IPS-18c (cell line): ENCODE data around the gene TRIAP1.
"Not testable (repeated sequence)": the region's sequence is repeated elsewhere in the genome, so short reads cannot be mapped to it uniquely, and the experiment has no call there.

Source experiments
- H3K4me3 ChIP-seq: 2 replicates; pipeline ENCODE4 v1.7.0; 2013; ENCODE audit warnings: low read depth, mild to moderate bottlenecking, low read length, moderate library complexity; ENCODE audit not compliant: insufficient read depth
- H3K9me3 ChIP-seq: one replicate; pipeline ENCODE4 v1.6.1; 2013; ENCODE audit warnings: mild to moderate bottlenecking, low read length, moderate library complexity; ENCODE audit not compliant: control insufficient read depth, insufficient read depth

TRIAP1 gene

DNA sequence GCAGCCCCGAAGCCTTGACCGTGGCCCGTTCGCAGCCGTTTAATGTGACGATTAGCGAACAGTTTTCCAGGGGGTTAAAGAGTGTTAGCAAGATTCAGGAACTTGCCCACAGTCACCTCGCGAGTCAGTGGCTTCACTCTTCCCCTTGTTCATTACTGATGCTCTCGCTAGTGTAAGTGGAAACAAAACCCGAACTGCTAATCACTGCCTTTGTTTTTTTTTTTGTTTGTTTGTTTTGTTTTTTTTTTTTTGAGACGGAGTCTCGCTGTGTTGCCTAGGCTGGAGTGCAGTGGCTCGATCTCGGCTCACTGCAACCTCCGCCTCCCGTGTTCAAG, 627 bp upstream of the TRIAP1 start:
- peak overlapping the region; percentile 97 for H3K4me3 ChIP-seq
- not testable (repeated sequence) for H3K9me3 ChIP-seq

GRCh38 chr12:120444676-120445075, 1.5 kb downstream of the TRIAP1 start:
- no peak overlapping the region; the same call in 1 of the 2 replicates for H3K4me3 ChIP-seq
- no peaks in the 10 kb centered on the region for H3K9me3 ChIP-seq

- Histone ChIP-seq H3K9me3 (no peaks in the 10 kb centered on the region), H3K4me3 (no peak overlapping the region)
These were observed 6.4 kb downstream of the TRIAP1 start for GRCh38 chr12:120439646-120440247.

DNA sequence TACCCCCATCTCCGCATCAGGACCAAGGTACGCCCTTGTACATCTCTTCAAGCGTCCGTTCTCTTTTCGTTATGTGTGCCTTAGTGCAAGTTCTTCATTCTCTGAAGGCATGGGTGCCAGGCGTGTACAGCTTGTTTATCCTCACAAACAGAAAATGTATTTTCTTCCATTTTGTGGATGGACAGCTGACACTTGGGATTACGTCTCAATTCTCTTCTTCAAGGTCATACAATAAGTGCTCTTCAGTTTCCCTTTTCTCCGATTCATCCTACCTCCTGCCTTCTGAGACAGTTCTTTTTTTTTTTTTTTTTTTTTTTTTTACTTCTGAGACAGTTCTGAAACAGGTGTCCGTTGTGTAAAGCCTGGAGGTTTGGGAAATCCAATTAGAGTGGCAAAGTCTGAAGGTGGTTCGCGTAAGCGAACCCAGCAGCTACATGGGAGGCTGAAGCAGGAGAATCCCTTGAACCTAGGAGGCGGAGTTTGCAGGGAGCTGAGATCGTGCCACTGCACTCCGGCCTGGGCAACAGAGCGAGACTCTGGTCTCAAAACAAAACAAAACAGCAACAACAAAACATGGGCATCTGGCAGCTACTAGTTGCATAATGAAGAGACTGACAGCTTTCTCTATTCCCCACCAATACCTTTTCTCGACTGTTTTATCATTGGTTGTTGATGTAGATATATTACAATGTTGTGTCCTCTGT, 7.5 kb downstream of the TRIAP1 start:
- Histone ChIP-seq H3K9me3 (no peaks in the 10 kb centered on the region), H3K4me3 (peak overlapping the region; percentile 89)

DNA sequence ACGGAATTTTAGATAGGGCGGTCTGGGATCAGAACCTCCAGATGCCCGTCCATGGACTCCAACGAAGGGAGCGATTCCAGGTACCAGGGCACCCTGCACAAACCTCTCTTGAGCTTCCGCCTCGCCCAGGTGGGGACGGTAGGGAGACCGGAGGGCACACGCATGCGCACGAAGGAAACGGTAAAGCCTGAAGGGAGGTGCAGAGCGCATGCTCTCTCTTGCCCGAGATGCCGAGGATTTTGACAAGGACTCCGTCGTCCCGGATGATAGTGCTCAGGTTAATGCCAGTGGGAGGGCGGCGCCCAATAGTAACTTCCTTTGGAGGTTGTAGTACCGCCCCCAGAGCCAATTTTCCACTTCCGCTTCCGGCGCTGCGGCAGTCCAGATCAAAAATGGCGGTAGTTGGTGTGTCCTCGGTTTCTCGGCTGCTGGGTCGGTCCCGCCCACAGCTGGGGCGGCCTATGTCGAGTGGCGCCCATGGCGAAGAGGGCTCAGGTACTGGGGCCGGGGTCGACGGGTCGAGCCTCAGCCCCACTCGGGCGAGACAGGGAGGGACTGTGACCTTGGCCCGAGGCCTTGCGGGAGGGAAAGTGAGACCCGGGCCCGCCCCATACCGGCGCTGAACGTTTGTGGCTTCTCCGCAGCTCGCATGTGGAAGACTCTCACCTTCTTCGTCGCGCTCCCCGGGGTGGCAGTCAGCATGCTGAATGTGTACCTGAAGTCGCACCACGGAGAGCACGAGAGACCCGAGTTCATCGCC, 8.3 kb downstream of the TRIAP1 start, which contains the start of gene COX6A1:
COX6A1 (plus strand) TSS at position 379 of the 760 bp plus-strand sequence; CDS start at position 393, 14 bp downstream.
- Histone ChIP-seq H3K9me3 (no peaks in the 10 kb centered on the region), H3K4me3 (peak within 1 kb of the TSS; percentile 89)

DNA sequence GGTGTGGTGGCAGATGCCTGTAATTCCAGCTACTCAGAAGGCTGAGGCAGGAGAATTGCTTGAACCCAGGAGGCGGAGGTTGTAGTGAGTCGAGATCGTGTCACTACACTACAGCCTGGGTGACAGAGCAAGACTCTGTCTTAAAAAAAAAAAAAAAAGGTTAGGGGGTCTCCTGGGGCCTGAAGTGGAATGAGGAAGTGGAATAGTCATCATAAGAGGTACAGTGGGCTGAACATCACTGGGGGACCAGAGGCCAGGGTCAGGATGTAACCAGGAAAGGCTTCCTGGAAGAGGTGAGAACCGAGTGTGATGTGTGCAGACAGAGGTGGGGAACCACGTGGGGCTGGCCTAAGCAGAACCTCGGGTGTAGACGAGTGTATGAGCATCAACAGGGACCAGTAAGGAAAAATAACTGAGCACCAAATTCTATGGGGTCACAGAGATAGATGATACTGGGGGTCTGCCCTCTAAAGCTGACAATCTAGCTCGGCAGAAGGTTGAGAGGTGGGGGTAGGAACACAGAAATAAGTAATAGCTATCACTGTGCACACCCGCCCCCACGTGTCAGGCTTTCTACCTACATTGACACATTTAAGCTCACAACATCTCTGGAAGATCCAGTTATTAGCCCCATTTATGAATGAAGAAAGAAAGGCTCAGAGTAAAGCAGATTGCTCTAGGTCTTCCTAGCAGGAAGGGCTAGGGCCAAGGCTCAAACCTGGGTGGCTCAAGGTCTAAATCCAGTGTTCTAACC, 13.2 kb downstream of the TRIAP1 start:
- H3K4me3 ChIP-seq = no peak overlapping the region
- H3K9me3 ChIP-seq = no peaks in the 10 kb centered on the region

GRCh38 chr12:120429368-120429767, 16.8 kb downstream of the TRIAP1 start:
- peaks cover 3% of the 10 kb centered on the region for H3K9me3 ChIP-seq
- no peak overlapping the region for H3K4me3 ChIP-seq

DNA sequence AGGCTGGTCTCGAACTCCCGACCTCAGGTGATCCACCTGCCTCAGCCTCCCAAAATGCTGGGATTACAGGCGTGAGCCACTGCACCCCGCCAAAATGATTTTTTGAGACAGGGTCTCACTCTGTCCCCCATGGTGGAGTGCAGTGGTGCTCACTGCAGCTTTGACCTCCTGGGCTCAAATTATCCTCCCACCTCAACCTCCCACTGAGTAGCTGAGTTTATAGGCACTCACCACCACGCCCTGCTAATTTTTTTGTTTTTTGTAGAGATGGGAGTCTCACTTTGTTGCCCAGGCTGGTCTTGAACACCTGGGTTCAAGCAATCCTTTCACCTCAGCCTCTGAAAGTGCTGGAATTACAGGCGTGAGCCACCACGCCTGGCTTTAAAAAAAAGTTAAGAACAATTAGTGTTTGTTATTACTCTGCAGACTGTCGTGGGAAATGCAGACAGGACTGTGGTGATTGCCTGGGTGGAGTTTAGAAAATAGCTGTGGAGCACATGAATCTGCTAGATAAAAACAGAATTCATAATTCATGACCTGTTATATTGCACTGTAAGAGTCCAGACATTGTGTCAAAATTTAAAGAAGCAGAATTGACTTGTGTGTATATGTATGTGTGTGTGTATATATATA, 17.5 kb downstream of the TRIAP1 start:
- Histone ChIP-seq H3K4me3 (no peak overlapping the region), H3K9me3 (peaks cover 3% of the 10 kb centered on the region)

- no peak overlapping the region for H3K4me3 ChIP-seq
These were observed 20.4 kb downstream of the TRIAP1 start for GRCh38 chr12:120425797-120426196.

DNA sequence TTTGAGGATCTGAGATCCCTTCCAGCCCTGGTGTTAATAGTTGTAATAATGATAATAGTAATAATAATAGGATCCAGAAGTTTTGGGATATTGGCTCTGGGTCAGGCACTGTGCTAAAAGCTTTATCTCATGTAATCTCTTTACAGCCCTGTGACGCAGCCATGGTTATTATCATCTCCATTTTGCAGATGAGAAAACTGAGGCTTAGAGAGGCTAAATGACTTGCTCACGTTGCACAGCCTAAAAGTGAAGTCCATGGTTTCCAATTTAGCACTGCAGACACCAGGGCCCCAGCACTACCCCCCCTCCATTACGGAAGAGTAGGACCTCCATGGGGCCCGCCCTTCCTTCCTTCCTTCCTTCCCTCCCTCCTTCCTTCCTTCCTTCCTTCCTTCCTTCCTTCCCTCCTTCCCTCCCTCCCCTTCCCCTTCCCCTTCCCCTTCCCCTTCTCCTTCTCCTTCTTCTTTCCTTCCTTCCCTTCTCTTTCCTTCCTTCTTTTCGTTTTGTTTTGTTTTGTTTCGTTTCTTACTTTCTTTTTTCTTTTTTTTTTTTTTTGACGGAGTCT, 23.2 kb downstream of the TRIAP1 start:
- peaks cover 3% of the 10 kb centered on the region for H3K9me3 ChIP-seq
- H3K4me3 ChIP-seq = no peak overlapping the region

More at GRCh38 chr12:120425797-120426196, 20.4 kb downstream of the TRIAP1 start:
- H3K9me3 ChIP-seq = peaks cover 3% of the 10 kb centered on the region

GRCh38 chr12:120421701-120422100, 24.5 kb downstream of the TRIAP1 start:
- no peak overlapping the region for H3K4me3 ChIP-seq
- no peaks in the 10 kb centered on the region for H3K9me3 ChIP-seq

DNA sequence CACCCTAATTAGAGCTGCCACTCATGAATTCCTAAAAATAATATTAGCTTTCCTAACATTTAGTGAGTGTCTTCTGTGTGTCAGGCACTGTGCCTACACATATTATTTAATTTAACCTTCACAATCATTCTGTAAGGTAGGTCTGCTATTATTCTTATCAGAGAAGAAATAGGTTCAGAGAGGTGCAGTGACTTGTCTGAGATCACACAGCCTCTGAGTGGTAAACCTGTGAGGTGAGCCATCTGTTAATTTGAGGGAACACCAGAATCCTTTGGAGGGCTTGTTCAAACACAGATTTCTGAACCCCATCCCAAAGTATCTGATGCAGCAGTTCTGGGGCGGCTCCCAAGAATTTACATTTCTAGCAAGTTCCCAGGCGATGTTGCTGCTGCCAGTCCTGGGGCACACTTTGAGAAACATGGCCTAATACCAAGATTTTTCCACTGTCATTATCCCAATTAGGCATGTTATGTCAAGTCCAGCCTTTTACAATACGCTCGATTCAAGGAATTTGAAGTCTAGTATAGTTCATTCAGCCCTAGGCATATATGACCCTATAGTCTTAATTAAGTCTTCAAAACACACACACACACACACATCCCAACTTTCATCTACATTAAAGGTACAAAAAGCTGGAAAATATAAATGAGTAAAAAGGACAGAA, 28.1 kb downstream of the TRIAP1 start:
- H3K9me3 ChIP-seq = no peaks in the 10 kb centered on the region
- H3K4me3 ChIP-seq = no peak overlapping the region

DNA sequence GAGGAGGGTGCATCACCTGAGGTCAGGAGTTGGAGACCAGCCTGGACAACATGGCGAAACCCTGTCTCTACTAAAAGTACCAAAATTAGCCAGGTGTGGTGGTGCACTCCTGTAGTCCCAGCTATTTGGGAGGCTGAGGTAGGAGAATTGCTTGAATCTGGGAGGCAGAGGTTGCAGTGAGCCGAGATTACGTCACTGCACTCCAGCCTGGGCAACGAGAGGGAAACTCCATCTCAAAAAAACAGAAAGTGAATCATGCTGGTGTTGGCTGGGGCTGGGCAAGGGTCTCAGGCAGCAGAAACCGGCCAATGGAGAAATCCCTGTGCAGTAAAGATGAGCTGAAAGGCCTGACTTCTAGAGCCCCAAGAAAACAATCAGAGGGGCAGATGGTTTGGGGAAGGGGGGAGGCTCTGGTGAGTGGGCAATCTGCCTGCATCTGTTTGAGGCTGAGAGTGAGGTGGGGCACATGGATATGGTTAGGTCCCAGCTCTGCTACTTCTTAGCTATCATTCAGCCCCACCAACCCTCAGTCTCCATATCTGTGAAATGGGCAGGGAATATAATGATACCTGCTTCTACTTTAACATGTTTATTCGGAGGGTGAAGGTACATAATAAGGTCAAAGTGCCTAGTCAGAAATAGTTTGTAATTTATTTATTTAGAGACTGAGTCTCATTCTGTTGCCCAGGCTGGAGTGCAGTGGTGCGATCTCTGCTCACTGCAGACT, 29.5 kb downstream of the TRIAP1 start:
- Histone ChIP-seq H3K4me3 (no peak overlapping the region), H3K9me3 (no peaks in the 10 kb centered on the region)

DNA sequence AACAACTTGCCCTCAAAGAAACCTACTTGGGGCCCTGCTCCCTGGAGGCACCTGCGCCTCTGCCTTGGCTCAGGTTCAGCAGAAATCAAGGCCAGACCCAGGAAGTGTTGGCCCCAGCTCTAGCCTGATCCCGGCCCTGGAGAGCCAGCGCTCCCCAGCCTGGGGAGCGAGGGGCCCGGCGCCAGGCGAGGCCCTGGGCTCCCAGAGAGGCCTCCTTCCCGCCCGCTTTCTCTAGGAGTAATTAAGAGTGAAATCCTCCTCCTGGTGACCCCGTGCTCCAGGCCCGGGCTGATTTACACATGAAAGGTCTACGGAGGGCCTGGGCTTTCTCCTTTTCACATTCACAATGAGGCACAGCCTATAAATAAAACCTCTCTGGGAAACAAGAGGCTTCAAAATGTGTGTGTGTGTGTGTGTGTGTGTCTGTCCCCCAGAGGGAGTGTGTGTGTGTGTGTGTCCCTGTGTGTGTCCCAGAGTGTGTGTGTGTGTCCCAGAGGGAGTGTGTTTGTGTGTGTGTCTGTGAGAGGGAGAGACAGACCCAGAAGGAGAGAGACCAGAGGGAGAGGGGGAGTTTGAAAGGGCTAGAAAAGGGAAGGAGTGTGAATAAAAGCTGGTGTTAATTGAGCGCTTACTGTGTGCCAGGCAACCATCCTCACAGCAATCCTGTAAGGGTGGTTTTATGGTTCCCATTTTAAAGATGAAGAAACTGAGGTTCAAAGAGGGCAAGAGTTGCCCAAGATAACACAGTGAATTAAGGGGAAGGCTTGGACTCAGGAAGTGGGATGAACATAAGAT, 32.1 kb downstream of the TRIAP1 start:
- no peaks in the 10 kb centered on the region for H3K9me3 ChIP-seq
- H3K4me3 ChIP-seq = no peak overlapping the region; the same call in 1 of the 2 replicates

DNA sequence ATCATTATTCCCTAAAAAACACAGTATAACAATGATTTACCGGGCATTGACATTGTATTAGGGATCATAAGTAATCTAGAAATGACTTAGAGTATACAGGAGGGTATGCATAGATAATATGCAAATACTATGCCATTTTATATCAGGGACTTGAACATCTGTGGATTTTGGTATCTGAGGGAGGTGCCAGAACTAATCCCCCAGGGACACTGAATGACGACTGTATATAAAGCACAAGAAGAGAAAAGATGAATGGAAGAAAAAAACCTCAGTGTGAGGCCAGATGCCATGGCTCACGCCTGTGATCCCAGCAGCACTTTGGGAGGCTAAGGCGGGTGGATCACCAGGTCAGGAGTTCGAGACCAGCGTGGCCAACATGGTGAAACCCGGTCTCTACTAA, 33.8 kb downstream of the TRIAP1 start:
- H3K4me3 ChIP-seq = no peak overlapping the region

More for the DNA sequence above, 33.8 kb downstream of the TRIAP1 start:
- H3K9me3 ChIP-seq = no peaks in the 10 kb centered on the region
